Measurements from ENCODE around the gene HIVEP2. TPM values are rescaled to one million over a fixed set of nuclear protein-coding genes. Genes with fewer than 3 reads are reported as not detected.

HIVEP2 gene
- total and polyA plus RNA-seq, 2 donors (not counting 3 experiments of a cell fraction or from before 2014, with no cell fraction given) = 1.3 to 4.7 TPM

GRCh38 chr6:142855893-142856623 is 88.9 kb downstream of the HIVEP2 start:
- DNase-seq (ENCODE audit: low read depth, low spot score) (no peak), FAIRE-seq (no peak)
- Histone ChIP-seq H3K79me2 (ENCODE audit: control insufficient read depth, insufficient read depth, low read length) (no peaks in the 10 kb centered on the region), H3K4me1 (ENCODE audit: control insufficient read depth, extremely low read depth, insufficient read depth, low read length) (no peaks in the 10 kb centered on the region), H3K4me2 (ENCODE audit: insufficient read depth, low read length) (no peak overlapping the region), H3K27ac (ENCODE audit: insufficient read depth, low read depth, low read length) (no peak overlapping the region), H3K9me1 (replicated peaks; ENCODE audit: control insufficient read depth, extremely low read depth, insufficient read depth, low read length) (no peaks in the 10 kb centered on the region), H3K9ac (replicated peaks; ENCODE audit: extremely low read depth, insufficient read depth, low read length) (no peak overlapping the region), H3K27me3 (ENCODE audit: control insufficient read depth in 2 of 2, insufficient read depth in 2 of 2, low read length in 2 of 2) (no peaks in the 10 kb centered on the region), H3K9me3 (replicated peaks; ENCODE audit: control insufficient read depth, insufficient read depth, low read length) (no peaks in the 10 kb centered on the region), H4K20me1 (replicated peaks; ENCODE audit: control insufficient read depth, extremely low read depth, insufficient read depth, low read length) (no peaks in the 10 kb centered on the region), H3K36me3 (ENCODE audit: control insufficient read depth in 2 of 2, extremely low read depth in 1 of 2, insufficient read depth in 2 of 2, low read length in 2 of 2) (no peaks in the 10 kb centered on the region), H2AFZ (ENCODE audit: low read depth, low read length) (no peak overlapping the region), H3K4me3 (replicated peaks in 1 of 3; ENCODE audit: insufficient read depth in 1 of 3, low read depth in 1 of 3, low read length in 3 of 3) (no peak overlapping the region)
- no TSS peak for BruUV-seq (replicated peaks)
- dilution Hi-C loops (cut with MboI; ENCODE audit: extremely low pct_ligation_motif_present, low sequenced_read_pairs) = no loop called here
- no peak for TF ChIP-seq GATA2 (IDR thresholded peaks at IDR 0.05; ENCODE audit: insufficient read depth, insufficient read length, low read depth, low read length)
- no peak for TF ChIP-seq MAX (IDR thresholded peaks at IDR 0.05; ENCODE audit: insufficient read depth, insufficient read length)
- no peak for TF ChIP-seq EZH2 (IDR thresholded peaks at IDR 0.05; ENCODE audit: borderline replicate concordance, low read depth, low read length, severe bottlenecking)
- intact Hi-C loops (cut with micrococcal nuclease) = no loop called here
- POLR2A ChIA-PET = no interaction called here
- CTCF ChIA-PET = no interaction called here

DNA sequence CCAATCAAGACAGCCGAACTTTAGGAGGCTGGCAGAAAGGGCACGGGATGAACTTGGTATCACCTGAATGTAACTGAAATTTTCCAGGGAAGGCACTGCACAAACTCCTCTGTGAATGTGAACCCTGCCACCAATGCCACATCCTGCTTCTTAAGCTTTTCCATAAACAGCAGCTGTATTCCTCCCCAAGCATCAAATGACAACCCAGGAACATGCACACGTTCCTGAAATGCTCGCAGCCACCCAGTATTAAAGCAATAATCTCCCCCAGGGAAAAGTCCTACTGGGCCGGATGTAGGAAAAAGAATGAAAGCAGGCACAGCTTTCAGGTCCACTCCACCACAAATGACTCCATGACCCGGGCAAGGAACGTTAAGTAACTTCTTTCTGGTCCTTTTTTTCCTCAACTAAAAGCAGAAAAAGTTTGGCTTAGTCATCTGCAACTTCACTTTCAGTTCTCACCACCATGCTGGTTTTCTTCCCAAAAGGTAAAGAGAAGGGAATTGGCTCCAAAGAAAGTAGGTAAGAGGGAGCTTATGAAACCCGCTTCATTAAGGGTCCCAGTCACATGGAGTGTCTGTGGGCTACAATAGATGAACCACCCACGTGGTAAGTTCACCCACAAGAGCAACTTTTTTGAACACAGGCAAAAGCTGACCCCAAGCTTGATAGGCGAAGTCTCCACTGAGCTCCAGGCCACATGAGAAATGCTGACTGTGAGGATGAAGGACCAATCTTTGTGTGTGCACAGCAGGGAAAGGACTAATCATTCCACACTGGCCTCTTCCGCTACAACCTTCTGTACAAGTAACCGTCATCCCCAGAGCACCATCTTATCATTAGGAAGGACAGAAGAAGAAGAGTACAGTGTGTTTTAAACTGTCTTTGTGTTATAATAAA is 90.1 kb downstream of the HIVEP2 start:
- Histone ChIP-seq H3K9me1 (replicated peaks; ENCODE audit: control insufficient read depth, extremely low read depth, insufficient read depth, low read length) (no peaks in the 10 kb centered on the region), H3K36me3 (ENCODE audit: control insufficient read depth in 2 of 2, extremely low read depth in 1 of 2, insufficient read depth in 2 of 2, low read length in 2 of 2) (no peaks in the 10 kb centered on the region), H3K79me2 (ENCODE audit: control insufficient read depth, insufficient read depth, low read length) (no peaks in the 10 kb centered on the region), H3K9me3 (replicated peaks; ENCODE audit: control insufficient read depth, insufficient read depth, low read length) (no peaks in the 10 kb centered on the region), H3K9ac (replicated peaks; ENCODE audit: extremely low read depth, insufficient read depth, low read length) (no peak overlapping the region), H2AFZ (ENCODE audit: low read depth, low read length) (no peak overlapping the region), H3K4me1 (ENCODE audit: control insufficient read depth, extremely low read depth, insufficient read depth, low read length) (peaks cover 7% of the 10 kb centered on the region), H3K27ac (ENCODE audit: insufficient read depth, low read depth, low read length) (no peak overlapping the region), H3K27me3 (ENCODE audit: control insufficient read depth in 2 of 2, insufficient read depth in 2 of 2, low read length in 2 of 2) (no peaks in the 10 kb centered on the region), H3K4me2 (ENCODE audit: insufficient read depth, low read length) (no peak overlapping the region), H3K4me3 (replicated peaks in 1 of 3; ENCODE audit: insufficient read depth in 1 of 3, low read depth in 1 of 3, low read length in 3 of 3) (no peak overlapping the region), H4K20me1 (replicated peaks; ENCODE audit: control insufficient read depth, extremely low read depth, insufficient read depth, low read length) (no peaks in the 10 kb centered on the region)
- BruUV-seq (replicated peaks) = no TSS peak
- ChIA-PET CTCF (interaction anchor here (1.3 kb wide), 1 partner anchor 84 kb away, joined by 3 read pairs; no protein-coding TSS in a partner anchor), POLR2A (no interaction called here)
- FAIRE-seq (no peak), DNase-seq (ENCODE audit: low read depth, low spot score) (no peak)
- TF ChIP-seq MAX (IDR thresholded peaks at IDR 0.05; ENCODE audit: insufficient read depth, insufficient read length) (no peak), JUN (IDR thresholded peaks at IDR 0.05; ENCODE audit: borderline replicate concordance, insufficient read depth, insufficient read length, low read depth) (no peak), FOS (IDR thresholded peaks at IDR 0.05; ENCODE audit: borderline replicate concordance, insufficient read depth, low read length) (no peak), MYC (IDR thresholded peaks at IDR 0.05; ENCODE audit: low read depth, low read length) (no peak), POLR2AphosphoS5 (IDR thresholded peaks at IDR 0.05; ENCODE audit: insufficient read depth, low read depth, low read length) (no peak), GATA2 (IDR thresholded peaks at IDR 0.05; ENCODE audit: insufficient read depth, insufficient read length, low read depth, low read length) (no peak), EZH2 (IDR thresholded peaks at IDR 0.05; ENCODE audit: borderline replicate concordance, low read depth, low read length, severe bottlenecking) (no peak), POLR2A (IDR thresholded peaks at IDR 0.05; ENCODE audit: low read depth, low read length) (no peak)
- intact Hi-C loops (cut with micrococcal nuclease) (no loop called here), dilution Hi-C loops (cut with MboI; ENCODE audit: extremely low pct_ligation_motif_present, low sequenced_read_pairs) (no loop called here)
